Left colon (tissue), 2 donors: ENCODE data around the gene ADAP1. TPM values are rescaled to one million over a fixed set of nuclear protein-coding genes. Genes with fewer than 3 reads are reported as not detected.

Source experiments
- ATAC-seq: fragments of 200-7000 bp; cut with Tn5 transposase; one replicate; pipeline ENCODE4 v1.9.1; 2020; ENCODE audit warnings: mild to moderate bottlenecking, moderate library complexity
- DNase-seq, 2 donors: peaks; one replicate each; pipeline ENCODE4 v3.0.0-alpha.2; 2020
- intact Hi-C, 2 donors: fragments of 100-400 bp; cut with DNase I in 1 of 2; cut with micrococcal nuclease in 1 of 2; formaldehyde crosslinking; loops; one replicate each; pipeline versions ENCODE4 v1.11.2 to v1.14.0; 2022; cut with DNase I, micrococcal nuclease
- total RNA-seq, 2 donors: library from RNA; stranded (reverse); fragmentation: NEBNext Ultra II Directional; extraction: Animal tissue kit (Norgen Biotek cat#: 25700); gene quantifications; one replicate each; pipeline ENCODE4 v1.2.1, GENCODE V29; 2021
- donor health status: DM: no; HTN: no; CAD: no.
- donor health status: DM: yes; HTN: yes; CAD: no.

The ADAP1 gene
- total RNA-seq, 2 donors from 2014 or later, result 147 to 166 TPM

DNA sequence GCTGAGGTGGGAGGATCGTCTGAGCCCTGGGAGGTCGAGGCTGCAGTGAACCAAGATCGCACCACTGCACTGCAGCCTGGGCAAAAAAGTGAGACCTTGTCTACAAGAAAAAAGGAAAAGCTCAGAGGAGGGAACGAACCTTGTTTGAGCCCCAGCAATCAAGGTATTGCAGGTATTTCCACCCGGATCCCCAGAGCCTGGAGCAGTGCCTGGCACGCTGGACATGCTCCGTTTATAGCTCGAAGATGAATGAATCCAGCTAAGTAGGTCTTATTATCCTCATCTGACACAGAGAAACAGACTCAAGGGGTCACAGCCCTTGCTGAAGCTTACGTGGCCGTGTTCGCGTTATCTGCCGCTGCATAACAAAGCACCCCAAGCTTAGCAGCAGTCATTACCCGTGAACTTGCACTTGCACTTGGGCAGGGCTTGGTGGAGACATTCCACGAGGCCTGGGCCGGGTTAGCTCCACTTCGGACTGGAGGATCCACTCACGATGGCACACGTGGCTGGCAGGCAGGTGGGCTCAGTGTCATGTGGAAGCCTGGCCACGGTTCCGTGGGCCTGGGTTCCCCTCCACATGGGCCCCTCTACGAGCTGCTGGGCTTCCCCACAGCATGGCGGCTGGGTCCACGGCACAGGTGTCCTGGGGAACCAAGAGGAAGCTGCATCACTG is 24.1 kb upstream of the ADAP1 start:
- no peak for ATAC-seq
- intact Hi-C loops, result no loop called here
- no peak for DNase-seq

DNA sequence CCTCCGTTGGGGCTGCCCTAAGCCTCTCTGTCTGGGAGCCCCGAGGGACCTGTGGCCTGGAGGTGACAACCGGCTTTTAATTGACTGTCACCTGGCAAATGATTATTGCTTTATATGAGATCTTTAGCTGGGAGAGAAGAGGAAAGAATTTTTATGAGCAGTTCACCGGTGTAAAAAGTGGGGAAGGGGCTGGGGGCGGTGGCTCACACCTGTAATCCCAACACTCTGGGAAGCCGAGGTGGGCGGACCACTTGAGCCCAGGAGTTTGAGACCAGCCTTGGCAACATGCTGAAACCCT is 23.5 kb upstream of the ADAP1 start:
- intact Hi-C loops, result no loop called here
- no peak for DNase-seq
- no peak for ATAC-seq

DNA sequence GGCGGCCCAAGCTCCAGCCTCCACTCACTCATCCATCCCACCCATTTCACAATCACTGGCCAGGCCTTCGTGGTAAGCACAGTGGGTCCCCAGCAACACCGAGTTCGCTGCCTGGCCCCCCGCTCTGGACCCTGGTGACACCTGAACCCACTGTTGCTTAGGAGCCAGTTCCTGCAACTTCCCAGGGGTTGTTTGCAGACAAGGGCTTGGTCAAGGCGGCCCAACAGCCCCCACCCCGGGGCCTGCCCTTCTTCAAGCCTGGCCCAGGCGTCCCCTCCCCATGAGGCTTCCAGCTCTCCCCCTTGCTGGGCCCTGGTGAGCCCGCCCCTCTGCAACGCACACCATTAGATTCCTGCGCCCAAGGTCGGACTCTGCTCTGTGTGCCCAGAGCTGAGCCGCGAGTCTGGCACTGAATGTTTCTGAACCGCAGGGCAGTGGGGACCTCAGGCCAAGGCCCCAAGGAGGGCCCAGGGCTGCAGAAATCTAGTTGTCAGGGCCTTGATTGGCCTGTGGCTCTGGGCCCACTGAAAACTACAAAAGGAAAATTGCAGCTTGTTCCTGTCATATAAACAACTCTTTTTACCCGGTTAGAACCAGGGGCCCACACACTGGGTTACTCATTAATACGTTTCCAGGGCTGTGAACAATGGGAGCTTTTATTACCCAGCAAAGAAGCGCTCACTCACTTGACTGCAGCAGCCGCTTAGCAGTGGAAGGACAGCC is 23.0 kb upstream of the ADAP1 start:
- intact Hi-C loops, result no loop called here
- peak; percentile 69 to 74 for DNase-seq
- ATAC-seq, result peak; percentile 58

DNA sequence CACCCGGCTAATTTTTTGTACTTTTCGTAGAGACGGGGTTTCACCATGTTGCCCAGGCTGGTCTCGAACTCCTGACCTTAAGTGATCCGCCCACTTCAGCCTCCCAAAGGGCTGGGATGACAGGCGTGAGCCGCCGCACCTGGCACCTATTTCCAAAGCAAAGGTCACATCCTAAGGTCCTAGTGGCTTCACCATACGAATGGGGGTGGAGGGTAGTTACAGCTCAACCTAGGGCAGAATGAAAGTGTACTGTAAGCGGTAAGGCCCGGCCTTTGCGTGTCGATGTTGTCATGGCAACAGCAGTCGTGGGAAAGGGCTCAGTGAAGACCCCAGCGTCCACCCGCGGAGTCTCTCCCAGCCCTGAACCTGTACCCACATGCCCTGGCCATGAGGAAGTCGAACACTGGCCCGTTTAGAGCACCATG is 22.4 kb upstream of the ADAP1 start:
- intact Hi-C loops, result no loop called here
- DNase-seq (no peak), ATAC-seq (peak; percentile 22)

- DNase-seq (peak in 1 of 2 donors; percentile 42), ATAC-seq (no peak)
- intact Hi-C loops, result no loop called here
Measured at GRCh38 chr7:975702-976473, 21.4 kb upstream of the ADAP1 start.

DNA sequence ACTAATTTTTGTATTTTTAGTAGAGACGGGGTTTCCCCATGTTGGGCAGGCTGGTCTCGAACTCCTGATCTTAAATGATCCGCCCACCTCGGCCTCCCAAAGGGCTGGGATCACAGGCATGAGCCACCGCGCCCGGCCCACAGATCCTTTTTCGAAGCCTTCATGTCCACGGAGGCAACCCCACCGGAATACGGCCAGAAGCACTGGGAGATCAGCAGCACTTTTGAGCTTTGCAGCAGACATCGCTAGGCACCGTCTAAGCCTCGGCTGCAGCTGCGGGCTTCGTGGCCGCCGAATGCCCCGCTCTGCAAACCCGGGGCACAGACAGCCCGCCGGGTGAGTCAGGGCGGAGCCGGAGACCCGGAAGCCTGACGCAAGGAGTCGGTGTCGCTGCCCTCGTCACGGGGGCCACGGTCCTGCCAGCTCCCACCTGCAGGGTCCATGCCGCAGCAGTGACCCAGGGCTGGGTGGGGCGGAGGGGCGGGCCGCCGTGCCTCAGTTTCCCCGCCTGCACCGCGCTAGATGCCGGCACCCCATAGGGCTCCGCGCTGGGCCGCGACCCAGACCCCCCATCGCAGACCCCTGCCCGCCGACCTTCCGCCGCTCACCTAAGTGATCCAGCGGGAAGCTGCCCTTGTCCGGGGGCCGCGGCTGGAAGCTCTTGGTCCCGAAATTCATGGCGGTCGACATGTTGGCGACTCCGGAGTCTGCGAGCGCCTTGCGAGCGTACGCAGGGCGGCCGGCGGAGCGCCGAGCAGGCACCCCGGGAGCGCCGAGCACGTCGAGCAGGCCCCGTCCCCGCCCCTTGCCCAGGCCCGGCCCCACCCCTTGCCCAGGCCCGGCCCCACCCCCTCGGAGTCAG is 20.6 kb upstream of the ADAP1 start, which contains the start of gene COX19:
COX19 (minus strand) TSS at position 730 of the 862 bp plus-strand sequence; CDS start at position 690, 40 bp downstream.
- DNase-seq (peak; percentile 88 to 91), ATAC-seq (peak; percentile 72)
- intact Hi-C loops, result no loop called here

- ATAC-seq (peak; percentile 21), DNase-seq (no peak)
- intact Hi-C loops, result no loop called here
Measured at GRCh38 chr7:974172-974571, 19.7 kb upstream of the ADAP1 start.

DNA sequence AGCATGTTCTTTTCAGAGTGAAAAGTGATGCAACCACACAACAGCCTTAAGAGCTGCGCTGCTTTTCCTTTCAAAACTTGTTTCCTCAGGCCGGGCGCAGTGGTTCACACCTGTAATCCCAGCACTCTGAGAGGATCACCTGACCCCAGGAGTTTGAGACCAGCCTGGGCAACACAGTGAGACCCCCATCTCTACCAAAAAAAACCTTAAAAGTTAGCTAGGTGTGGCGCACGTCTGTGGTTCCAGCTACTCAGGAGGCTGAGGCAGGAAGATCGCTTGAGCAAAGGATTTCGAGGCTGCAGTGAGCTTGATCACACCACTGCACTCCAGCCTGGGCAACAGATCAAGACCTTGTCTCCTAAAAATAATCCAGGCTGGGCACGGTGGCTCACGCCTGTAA is 18.8 kb upstream of the ADAP1 start:
- intact Hi-C loops, result no loop called here
- DNase-seq, result no peak
- ATAC-seq, result no peak

- no peak for DNase-seq
- intact Hi-C loops, result no loop called here
- ATAC-seq, result no peak
Measured at GRCh38 chr7:972676-973309, 18.3 kb upstream of the ADAP1 start.

GRCh38 chr7:972110-972509 is 17.6 kb upstream of the ADAP1 start:
- no peak for ATAC-seq
- no peak for DNase-seq
- intact Hi-C loops, result no loop called here

GRCh38 chr7:970744-971143 is 16.3 kb upstream of the ADAP1 start:
- DNase-seq (no peak), ATAC-seq (no peak)
- intact Hi-C loops, result no loop called here

DNA sequence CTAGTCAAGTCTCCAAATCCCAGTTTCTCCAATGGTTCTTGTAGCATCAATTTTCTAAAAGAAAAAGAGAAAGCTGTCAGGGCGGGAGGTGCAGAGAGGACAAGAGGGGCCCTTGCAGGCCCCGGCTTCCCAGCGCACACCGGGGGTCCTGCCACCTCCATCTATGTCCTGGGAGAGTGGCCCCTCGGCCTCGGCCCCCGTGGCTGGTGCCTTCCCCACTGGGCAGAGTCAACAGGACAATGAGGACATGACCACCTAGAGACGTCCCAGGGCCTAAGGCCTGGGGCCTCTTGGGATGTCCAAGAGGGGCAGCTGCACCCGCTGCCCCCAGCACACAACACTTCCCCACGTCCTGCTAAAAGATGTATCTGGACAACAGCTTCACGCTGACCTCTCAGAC is 14.9 kb upstream of the ADAP1 start:
- ATAC-seq, result no peak
- no peak for DNase-seq
- intact Hi-C loops, result no loop called here

GRCh38 chr7:968205-969105 is 14.0 kb upstream of the ADAP1 start:
- DNase-seq (no peak), ATAC-seq (no peak)
- intact Hi-C loops, result no loop called here

- ATAC-seq (no peak), DNase-seq (no peak)
- intact Hi-C loops, result no loop called here
Measured at GRCh38 chr7:967361-968082, 13.0 kb upstream of the ADAP1 start.

DNA sequence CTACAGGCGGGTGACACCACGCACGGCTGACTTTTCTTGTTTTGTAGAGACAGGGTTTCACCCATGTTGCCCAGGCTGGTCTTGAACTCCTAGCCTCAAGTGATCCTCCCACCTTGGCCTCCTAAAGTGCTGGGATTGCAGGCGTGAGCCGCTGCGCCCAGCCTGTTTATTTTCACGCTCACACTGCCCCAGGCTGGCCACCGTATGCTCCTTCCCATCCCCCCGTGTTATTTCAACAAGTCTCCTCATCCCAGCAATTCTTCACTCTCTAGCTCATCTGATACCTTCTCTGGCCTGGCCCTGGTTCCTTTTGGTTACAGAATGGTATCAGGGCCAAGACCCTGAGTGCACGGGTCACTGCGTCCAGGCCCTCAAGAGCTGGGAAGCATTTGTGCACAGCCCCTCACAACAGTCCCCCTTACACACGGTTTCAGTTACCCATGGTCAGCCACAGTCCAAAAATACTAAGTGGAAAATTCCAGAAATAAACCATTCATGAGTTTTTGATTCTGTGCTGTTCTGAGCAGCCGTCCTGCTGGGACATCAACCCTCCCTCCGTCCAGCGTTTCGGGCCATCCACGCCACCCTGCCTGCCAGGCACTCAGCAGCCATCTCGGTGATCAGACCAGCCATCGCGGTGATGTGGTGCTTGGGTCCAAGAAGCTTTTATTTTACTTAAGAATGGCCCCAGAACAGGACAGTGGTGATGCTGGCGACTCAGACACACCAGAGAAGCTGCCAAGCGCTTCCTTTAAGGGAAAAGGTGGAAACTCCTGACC is 12.0 kb upstream of the ADAP1 start:
- DNase-seq (no peak), ATAC-seq (no peak)
- intact Hi-C loops, result no loop called here
